ENCODE data around the gene CACNB1. TPM values are rescaled to one million over a fixed set of nuclear protein-coding genes. Genes with fewer than 3 reads are reported as not detected.

The CACNB1 gene
- polyA plus RNA-seq, 1 experiment = 3.2 TPM

- no peak overlapping the region for H3K27ac ChIP-seq (ENCODE audit: low read depth, low read length)
- ChIA-PET POLR2A (interaction anchor here (0.6 to 1.4 kb wide), 5 partner anchors 9 to 160 kb away, joined by 3 to 13 read pairs (median 3); partner anchors contain the start of gene RPL19), CTCF (interaction anchor here (0.6 to 3.8 kb wide), 35 partner anchors 9 to 297 kb away, joined by 3 to 54 read pairs (median 4); partner anchors contain the start of gene LASP1NB)
- peaks cover 32% of the 10 kb centered on the region for H3K27me3 ChIP-seq (ENCODE audit: control insufficient read depth, insufficient read depth, low read length)
- peaks cover 4% of the 10 kb centered on the region; the same call in 1 of the 2 replicates for H3K9me3 ChIP-seq (ENCODE audit: control insufficient read depth, insufficient read depth, low read length)
- DNase-seq (ENCODE audit: low read depth, low spot score) = no peak
- H3K4me3 ChIP-seq (ENCODE audit: low read depth, low read length) = peak overlapping the region; percentile 63
- TF ChIP-seq, protein P1, sequence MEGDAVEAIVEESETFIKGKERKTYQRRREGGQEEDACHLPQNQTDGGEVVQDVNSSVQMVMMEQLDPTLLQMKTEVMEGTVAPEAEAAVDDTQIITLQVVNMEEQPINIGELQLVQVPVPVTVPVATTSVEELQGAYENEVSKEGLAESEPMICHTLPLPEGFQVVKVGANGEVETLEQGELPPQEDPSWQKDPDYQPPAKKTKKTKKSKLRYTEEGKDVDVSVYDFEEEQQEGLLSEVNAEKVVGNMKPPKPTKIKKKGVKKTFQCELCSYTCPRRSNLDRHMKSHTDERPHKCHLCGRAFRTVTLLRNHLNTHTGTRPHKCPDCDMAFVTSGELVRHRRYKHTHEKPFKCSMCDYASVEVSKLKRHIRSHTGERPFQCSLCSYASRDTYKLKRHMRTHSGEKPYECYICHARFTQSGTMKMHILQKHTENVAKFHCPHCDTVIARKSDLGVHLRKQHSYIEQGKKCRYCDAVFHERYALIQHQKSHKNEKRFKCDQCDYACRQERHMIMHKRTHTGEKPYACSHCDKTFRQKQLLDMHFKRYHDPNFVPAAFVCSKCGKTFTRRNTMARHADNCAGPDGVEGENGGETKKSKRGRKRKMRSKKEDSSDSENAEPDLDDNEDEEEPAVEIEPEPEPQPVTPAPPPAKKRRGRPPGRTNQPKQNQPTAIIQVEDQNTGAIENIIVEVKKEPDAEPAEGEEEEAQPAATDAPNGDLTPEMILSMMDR (IDR thresholded peaks at IDR 0.05; ENCODE audit: low read depth, low read length) = no peak
These were observed 32.2 kb downstream of the CACNB1 start for GRCh38 chr17:39165178-39165840.

GRCh38 chr17:39164675-39165143 lies 32.8 kb downstream of the CACNB1 start:
- ChIA-PET POLR2A (interaction anchor here (0.6 to 1.4 kb wide), 6 partner anchors 10 to 166 kb away, joined by 3 to 13 read pairs (median 3); partner anchors contain the start of gene RPL19), CTCF (interaction anchor here (0.6 to 3.8 kb wide), 37 partner anchors 9 to 297 kb away, joined by 3 to 54 read pairs (median 4); partner anchors contain the start of genes LASP1NB and PLXDC1)
- DNase-seq (ENCODE audit: low read depth, low spot score) = peak; percentile 76
- H3K4me3 ChIP-seq (ENCODE audit: low read depth, low read length) = peak overlapping the region; percentile 63
- TF ChIP-seq, protein P1 (IDR thresholded peaks at IDR 0.05; ENCODE audit: low read depth, low read length) = peak; percentile 87
- H3K27ac ChIP-seq (ENCODE audit: low read depth, low read length) = no peak overlapping the region
- H3K9me3 ChIP-seq (ENCODE audit: control insufficient read depth, insufficient read depth, low read length) = peaks cover 4% of the 10 kb centered on the region; the same call in 1 of the 2 replicates
- peaks cover 32% of the 10 kb centered on the region for H3K27me3 ChIP-seq (ENCODE audit: control insufficient read depth, insufficient read depth, low read length)

DNA sequence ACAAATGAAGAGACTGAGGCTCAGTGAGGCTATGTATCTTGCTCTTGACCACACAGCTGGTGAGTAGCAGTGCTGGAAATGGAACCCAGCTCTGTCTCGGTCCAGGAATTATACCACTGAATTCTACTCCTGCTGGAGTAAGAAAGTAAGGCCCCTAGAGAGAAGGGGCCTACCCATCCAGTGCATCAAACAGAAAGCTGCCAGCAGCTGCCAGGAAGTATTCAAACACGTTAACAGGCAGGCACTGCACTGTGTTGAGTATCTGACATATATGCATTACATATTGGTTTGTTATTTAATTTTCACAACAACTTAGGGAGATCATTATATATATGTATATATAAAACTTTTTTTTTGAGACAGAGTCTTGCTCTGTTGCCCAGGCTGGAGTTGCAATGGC lies 35.5 kb downstream of the CACNB1 start:
- TF ChIP-seq, protein P1 (IDR thresholded peaks at IDR 0.05; ENCODE audit: low read depth, low read length) = no peak
- CTCF ChIA-PET = interaction anchor here (0.7 to 1.6 kb wide), 4 partner anchors 13 to 179 kb away, joined by 3 to 8 read pairs (median 6); no protein-coding TSS in a partner anchor
- POLR2A ChIA-PET = no interaction called here

DNA sequence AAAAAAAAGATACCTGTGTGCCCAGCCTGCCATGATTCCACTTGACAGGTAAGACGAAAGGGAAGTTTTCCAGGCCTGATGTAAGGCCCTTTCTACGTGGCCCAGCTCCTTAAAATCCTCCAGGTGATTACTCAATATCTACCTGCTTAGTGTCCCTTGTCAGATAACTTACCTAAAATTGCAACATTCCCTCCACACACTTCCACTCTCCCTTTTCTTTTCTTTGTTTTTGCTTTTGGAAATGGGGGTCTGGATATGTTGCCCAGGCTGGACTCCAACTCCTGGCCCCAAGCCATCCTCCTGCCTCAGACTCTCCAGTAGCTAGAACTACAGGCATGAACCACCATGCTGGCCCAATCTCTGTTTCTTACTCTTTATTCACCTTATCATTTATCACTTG lies 38.8 kb downstream of the CACNB1 start:
- H3K9me3 ChIP-seq (ENCODE audit: control insufficient read depth, insufficient read depth, low read length) = no peaks in the 10 kb centered on the region; the same call in 1 of the 2 replicates
- ChIA-PET POLR2A (no interaction called here), CTCF (interaction anchor here (0.6 to 1.6 kb wide), 3 partner anchors 16 to 195 kb away, joined by 3 to 6 read pairs (median 3); no protein-coding TSS in a partner anchor)
- no peak overlapping the region for H3K4me3 ChIP-seq (ENCODE audit: low read depth, low read length)
- TF ChIP-seq, protein P1 (IDR thresholded peaks at IDR 0.05; ENCODE audit: low read depth, low read length) = no peak
- DNase-seq (ENCODE audit: low read depth, low spot score) = no peak
- H3K27me3 ChIP-seq (ENCODE audit: control insufficient read depth, insufficient read depth, low read length) = no peaks in the 10 kb centered on the region
- no peak overlapping the region for H3K27ac ChIP-seq (ENCODE audit: low read depth, low read length)

More for the DNA sequence above, 35.5 kb downstream of the CACNB1 start:
- no peak for DNase-seq (ENCODE audit: low read depth, low spot score)
- Histone ChIP-seq H3K27me3 (ENCODE audit: control insufficient read depth, insufficient read depth, low read length) (peaks cover 25% of the 10 kb centered on the region), H3K9me3 (ENCODE audit: control insufficient read depth, insufficient read depth, low read length) (peaks cover 4% of the 10 kb centered on the region; the same call in 1 of the 2 replicates), H3K27ac (ENCODE audit: low read depth, low read length) (no peak overlapping the region), H3K4me3 (ENCODE audit: low read depth, low read length) (no peak overlapping the region)

DNA sequence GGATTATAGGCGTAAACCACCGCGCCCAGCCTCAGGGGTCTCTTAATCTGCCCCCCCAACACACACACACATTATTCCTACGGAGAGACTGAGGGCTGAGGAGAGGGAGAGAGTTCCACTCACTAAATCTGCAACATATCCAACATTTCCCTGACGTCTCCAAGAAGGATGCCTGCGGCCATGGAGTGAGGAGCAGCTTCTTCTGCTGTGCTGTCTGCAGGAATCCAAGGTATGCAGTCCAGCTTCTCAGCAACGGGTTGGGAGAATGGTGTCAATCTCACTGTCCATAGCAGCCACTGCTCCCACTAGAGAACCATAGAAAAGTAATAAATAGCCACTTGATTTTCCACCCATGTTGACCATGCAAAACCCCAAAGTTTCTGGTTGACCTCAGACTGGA lies 41.0 kb downstream of the CACNB1 start:
- no peaks in the 10 kb centered on the region; the same call in 1 of the 2 replicates for H3K9me3 ChIP-seq (ENCODE audit: control insufficient read depth, insufficient read depth, low read length)
- CTCF ChIA-PET = interaction anchor here (0.6 to 0.8 kb wide), 2 partner anchors 8 to 18 kb away, joined by 3 to 5 read pairs; no protein-coding TSS in a partner anchor
- TF ChIP-seq, protein P1 (IDR thresholded peaks at IDR 0.05; ENCODE audit: low read depth, low read length) = no peak
- peaks cover 6% of the 10 kb centered on the region for H3K27me3 ChIP-seq (ENCODE audit: control insufficient read depth, insufficient read depth, low read length)
- no peak for DNase-seq (ENCODE audit: low read depth, low spot score)
- H3K27ac ChIP-seq (ENCODE audit: low read depth, low read length) = peak overlapping the region; percentile 21
- POLR2A ChIA-PET = no interaction called here
- no peak overlapping the region for H3K4me3 ChIP-seq (ENCODE audit: low read depth, low read length)
